Nephron progenitor cell (in vitro differentiated cells): Measurements from ENCODE around the gene RIMS4.
"Not testable (repeated sequence)": the region's sequence is repeated elsewhere in the genome, so short reads cannot be mapped to it uniquely, and the experiment has no call there.

Experiments used
- DNase-seq: peaks from one replicate; pipeline ENCODE4 v3.0.0; 2021
- H3K27ac Mint-ChIP-seq: 2 replicates; pipeline ENCODE4 v1.8.0; 2021; ENCODE audit warnings: mild to moderate bottlenecking, moderate library complexity, mixed read lengths
- H3K27me3 Mint-ChIP-seq: 2 replicates; pipeline ENCODE4 v1.8.0; 2021; ENCODE audit warnings: mild to moderate bottlenecking, low read depth, mixed read lengths; ENCODE audit not compliant: poor library complexity
- H3K36me3 Mint-ChIP-seq: 2 replicates; pipeline ENCODE4 v1.8.0; 2021; ENCODE audit warnings: low read depth, mixed read lengths
- H3K4me1 Mint-ChIP-seq: 2 replicates; pipeline ENCODE4 v1.8.0; 2021; ENCODE audit warnings: mixed read lengths
- H3K4me3 Mint-ChIP-seq: 2 replicates; pipeline ENCODE4 v1.8.0; 2021; ENCODE audit warnings: mild to moderate bottlenecking, moderate library complexity, mixed read lengths
- H3K9me3 Mint-ChIP-seq: 2 replicates; pipeline ENCODE4 v1.8.0; 2021; ENCODE audit warnings: mild to moderate bottlenecking, moderate library complexity, mixed read lengths
- TF ChIP-seq, protein P1 (sequence below): fragments of 200-600 bp; sonication (generic); IDR thresholded peaks from 2 replicates; pipeline ENCODE4 v1.5.0; 2021; ENCODE audit warnings: antibody characterized with exemption

RIMS4 gene

DNA sequence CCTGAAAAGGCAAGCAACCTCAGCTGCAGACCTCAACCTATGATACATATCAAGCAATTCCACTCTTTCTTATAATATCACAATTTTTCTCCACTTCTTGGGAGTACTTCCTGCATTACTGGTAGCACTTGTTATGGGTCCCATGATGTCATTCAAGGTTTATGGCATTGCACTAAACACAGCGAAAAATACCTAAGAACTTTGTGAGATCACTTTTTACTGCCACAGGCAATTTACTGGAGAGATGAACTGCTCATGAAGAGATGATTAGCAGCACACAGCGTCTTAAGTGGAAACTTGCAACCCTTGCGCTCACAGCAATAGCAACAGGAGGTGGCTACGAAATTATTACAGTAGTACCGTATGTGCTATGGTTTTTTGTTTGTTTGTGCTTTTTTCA lies 19.3 kb upstream of the RIMS4 start:
- no peak for DNase-seq
- TF ChIP-seq, protein P1, sequence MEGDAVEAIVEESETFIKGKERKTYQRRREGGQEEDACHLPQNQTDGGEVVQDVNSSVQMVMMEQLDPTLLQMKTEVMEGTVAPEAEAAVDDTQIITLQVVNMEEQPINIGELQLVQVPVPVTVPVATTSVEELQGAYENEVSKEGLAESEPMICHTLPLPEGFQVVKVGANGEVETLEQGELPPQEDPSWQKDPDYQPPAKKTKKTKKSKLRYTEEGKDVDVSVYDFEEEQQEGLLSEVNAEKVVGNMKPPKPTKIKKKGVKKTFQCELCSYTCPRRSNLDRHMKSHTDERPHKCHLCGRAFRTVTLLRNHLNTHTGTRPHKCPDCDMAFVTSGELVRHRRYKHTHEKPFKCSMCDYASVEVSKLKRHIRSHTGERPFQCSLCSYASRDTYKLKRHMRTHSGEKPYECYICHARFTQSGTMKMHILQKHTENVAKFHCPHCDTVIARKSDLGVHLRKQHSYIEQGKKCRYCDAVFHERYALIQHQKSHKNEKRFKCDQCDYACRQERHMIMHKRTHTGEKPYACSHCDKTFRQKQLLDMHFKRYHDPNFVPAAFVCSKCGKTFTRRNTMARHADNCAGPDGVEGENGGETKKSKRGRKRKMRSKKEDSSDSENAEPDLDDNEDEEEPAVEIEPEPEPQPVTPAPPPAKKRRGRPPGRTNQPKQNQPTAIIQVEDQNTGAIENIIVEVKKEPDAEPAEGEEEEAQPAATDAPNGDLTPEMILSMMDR = no peak
- Mint-ChIP-seq H3K4me1 (peaks cover 7% of the 10 kb centered on the region), H3K9me3 (peaks cover 19% of the 10 kb centered on the region), H3K4me3 (no peak overlapping the region), H3K27ac (no peak overlapping the region), H3K27me3 (peaks cover 12% of the 10 kb centered on the region), H3K36me3 (no peaks in the 10 kb centered on the region)

DNA sequence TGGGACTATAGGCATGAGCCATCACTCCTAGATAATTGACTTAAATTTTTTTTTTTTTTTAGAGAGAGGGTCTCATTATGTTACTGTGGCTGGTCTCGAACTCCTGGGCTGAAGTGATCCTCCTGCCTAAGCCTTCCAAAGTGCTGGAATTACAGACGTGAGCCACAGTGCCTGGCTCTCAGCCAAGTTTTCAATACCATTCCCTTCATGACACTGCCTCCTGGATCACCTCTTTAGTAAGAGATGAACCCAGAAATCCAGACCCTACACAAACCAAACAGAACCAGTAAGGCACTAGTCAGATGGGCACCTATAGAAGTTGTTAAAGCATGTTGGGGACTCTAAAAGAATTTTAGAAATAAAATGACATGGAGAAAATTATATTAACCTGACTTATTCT lies 18.3 kb upstream of the RIMS4 start:
- DNase-seq = no peak
- no peak overlapping the region for H3K4me3 Mint-ChIP-seq

DNA sequence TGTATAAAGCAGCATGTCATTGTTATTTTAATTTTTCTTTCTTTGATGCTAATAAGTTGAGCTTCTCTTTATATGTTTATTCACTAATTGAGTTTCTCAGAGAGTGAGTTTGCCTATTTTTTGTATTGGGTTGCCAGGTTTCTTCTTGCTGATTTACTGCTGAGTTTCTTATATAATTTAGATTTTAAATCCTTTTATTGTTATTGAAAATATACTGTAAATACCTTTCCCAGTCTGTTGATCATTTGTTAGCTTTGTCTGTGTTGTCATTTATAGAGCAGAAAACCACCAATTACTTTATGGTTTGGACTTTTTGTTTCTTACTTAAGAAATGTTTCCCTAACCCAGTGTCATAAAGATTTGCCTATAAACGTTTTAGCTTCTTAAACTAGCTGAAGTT lies 17.1 kb upstream of the RIMS4 start:
- Mint-ChIP-seq H3K9me3 (peaks cover 13% of the 10 kb centered on the region), H3K27me3 (peaks cover 15% of the 10 kb centered on the region), H3K4me1 (peaks cover under 1% of the 10 kb centered on the region), H3K36me3 (no peaks in the 10 kb centered on the region), H3K27ac (no peak overlapping the region), H3K4me3 (no peak overlapping the region)
- no peak for DNase-seq
- TF ChIP-seq, protein P1 = no peak

More for the DNA sequence above, 18.3 kb upstream of the RIMS4 start:
- TF ChIP-seq, protein P1 = no peak
- Mint-ChIP-seq H3K9me3 (peaks cover 19% of the 10 kb centered on the region), H3K36me3 (no peaks in the 10 kb centered on the region), H3K4me1 (peaks cover 7% of the 10 kb centered on the region), H3K27me3 (peaks cover 17% of the 10 kb centered on the region), H3K27ac (no peak overlapping the region)

DNA sequence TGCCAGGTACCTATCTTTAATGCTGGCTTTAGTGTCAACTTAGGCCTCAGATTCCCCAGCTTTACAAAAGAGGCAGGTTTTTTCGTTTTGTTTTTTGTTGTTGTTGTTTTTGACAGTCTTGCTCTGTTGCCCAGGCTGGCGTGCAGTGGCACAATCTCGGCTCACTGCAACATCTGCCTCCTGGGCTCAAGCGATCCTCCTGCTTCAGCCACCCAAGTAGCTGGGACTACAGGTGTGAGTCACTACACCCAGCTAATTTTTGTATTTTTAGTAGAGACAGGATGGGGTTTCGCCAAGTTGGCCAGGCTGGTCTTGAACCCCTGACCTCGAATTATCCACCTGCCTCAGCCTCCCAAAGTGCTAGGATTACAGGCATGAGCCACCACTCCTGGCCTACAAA lies 11.2 kb upstream of the RIMS4 start:
- H3K36me3 Mint-ChIP-seq, H3K27ac Mint-ChIP-seq, DNase-seq, H3K4me3 Mint-ChIP-seq, H3K4me1 Mint-ChIP-seq, H3K9me3 Mint-ChIP-seq: not testable (repeated sequence)
- peaks cover 14% of the 10 kb centered on the region for H3K27me3 Mint-ChIP-seq

DNA sequence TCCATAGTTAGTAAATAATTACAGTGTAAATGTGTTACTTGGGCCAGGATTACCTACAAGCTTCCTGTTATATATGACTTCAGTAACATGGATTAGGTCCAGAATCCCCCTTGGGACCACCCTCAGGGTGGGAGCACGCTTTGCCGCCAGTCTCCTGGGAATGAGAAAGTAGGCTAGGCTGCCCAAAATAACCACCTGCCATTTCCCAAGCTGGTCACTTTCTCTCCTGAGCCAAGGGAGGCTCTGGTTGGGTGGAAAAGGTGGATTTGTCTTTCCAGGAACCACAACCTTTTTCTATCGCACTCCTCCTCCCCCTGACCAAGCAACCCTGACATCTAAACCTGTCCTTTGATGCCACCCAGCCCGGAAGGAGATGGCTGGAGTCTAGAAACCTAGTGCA lies 9.6 kb upstream of the RIMS4 start:
- Mint-ChIP-seq H3K27me3 (peaks cover 18% of the 10 kb centered on the region), H3K4me1 (no peaks in the 10 kb centered on the region), H3K27ac (no peak overlapping the region), H3K36me3 (no peaks in the 10 kb centered on the region), H3K4me3 (no peak overlapping the region), H3K9me3 (no peaks in the 10 kb centered on the region)
- TF ChIP-seq, protein P1 = no peak
- no peak for DNase-seq

DNA sequence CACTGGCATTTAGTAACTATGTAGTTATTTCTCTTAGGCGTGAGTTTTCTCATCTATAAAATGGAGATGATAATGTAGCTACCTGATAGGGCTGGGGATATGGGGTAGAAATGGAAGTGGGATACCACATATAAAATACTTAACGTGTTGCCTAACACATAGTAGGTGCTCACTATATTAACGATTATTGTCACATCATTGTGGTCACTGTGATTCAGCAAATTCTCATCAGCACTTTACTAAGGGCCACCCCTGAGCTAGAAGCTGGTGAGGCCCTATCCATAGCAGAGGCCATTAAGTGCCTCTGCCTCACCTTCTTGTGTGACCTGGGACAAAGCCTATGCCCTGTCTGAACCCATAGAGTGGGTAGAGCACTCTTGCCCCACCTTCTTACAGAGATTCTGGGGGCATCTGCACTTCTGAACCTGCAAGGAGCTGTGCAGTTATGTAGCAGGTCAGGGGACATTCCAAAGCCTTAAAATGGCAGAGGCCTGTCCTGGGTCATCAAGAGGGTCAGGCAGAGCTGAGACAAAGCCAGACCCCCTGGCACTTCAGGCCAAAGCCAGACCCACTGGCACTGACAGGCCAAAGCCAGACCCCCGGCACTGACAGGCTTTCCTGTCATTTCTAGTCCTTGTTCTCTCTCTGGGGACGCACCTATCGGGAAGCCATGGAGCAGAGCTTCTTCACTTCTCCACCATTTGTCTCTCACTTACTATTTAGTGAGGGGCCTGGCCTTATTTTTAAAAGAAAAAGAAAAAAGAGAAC lies 7.0 kb upstream of the RIMS4 start:
- DNase-seq = no peak
- H3K36me3 Mint-ChIP-seq = no peaks in the 10 kb centered on the region
- TF ChIP-seq, protein P1 = no peak
- H3K4me3 Mint-ChIP-seq = no peak overlapping the region
- H3K4me1 Mint-ChIP-seq = no peaks in the 10 kb centered on the region
- H3K27ac Mint-ChIP-seq = no peak overlapping the region
- peaks cover 5% of the 10 kb centered on the region for H3K9me3 Mint-ChIP-seq
- peaks cover 30% of the 10 kb centered on the region for H3K27me3 Mint-ChIP-seq
